Astrocyte (in vitro differentiated cells and primary cell): ENCODE results near the gene PTPRN2.

Experiments
- EZH2 ChIP-seq: IDR thresholded peaks from 2 replicates; pipeline ENCODE4 v1.6.1; 2012; ENCODE audit warnings: mild to moderate bottlenecking, low read length, inconsistent platforms; ENCODE audit not compliant: insufficient read depth
- TF ChIP-seq, protein P1 (sequence below): IDR thresholded peaks from 2 replicates; pipeline ENCODE4 v1.5.1; 2011; ENCODE audit warnings: low read depth, mild to moderate bottlenecking, inconsistent platforms, low read length, moderate library complexity; ENCODE audit not compliant: insufficient read depth

DNA sequence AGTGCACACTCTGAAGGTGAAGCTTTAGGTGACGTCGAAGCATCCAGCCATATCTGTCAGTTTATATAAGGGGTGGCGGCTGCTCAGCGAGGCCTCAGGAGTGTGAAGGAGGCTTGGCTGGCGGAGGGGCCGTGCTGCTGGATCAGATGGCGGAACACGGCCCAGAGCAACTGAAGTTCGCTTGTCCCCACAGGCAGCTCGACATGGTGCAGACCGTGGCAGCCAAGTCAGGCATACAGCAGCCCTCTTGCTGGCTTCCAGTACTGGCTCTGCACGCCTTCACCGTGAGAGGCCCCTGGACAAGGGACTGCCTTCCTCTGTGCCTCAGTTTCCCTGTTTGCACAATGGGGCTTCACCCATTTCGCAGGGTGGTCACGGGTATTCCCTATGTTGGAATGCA lies 807.3 kb downstream of the PTPRN2 start:
- TF ChIP-seq, protein P1, sequence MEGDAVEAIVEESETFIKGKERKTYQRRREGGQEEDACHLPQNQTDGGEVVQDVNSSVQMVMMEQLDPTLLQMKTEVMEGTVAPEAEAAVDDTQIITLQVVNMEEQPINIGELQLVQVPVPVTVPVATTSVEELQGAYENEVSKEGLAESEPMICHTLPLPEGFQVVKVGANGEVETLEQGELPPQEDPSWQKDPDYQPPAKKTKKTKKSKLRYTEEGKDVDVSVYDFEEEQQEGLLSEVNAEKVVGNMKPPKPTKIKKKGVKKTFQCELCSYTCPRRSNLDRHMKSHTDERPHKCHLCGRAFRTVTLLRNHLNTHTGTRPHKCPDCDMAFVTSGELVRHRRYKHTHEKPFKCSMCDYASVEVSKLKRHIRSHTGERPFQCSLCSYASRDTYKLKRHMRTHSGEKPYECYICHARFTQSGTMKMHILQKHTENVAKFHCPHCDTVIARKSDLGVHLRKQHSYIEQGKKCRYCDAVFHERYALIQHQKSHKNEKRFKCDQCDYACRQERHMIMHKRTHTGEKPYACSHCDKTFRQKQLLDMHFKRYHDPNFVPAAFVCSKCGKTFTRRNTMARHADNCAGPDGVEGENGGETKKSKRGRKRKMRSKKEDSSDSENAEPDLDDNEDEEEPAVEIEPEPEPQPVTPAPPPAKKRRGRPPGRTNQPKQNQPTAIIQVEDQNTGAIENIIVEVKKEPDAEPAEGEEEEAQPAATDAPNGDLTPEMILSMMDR = no peak
- no peak for TF ChIP-seq EZH2
